Peyer's patch (tissue), 4 donors: ENCODE measurements around the gene SRP72.

Source experiments
- POLR2A ChIP-seq, 2 donors: fragments of 450-650 bp; IDR thresholded peaks; one replicate each; pipeline ENCODE4 v1.5.1; 2017; ENCODE audit warnings: antibody characterized with exemption in 2 of 2, mild to moderate bottlenecking in 2 of 2, moderate library complexity in 2 of 2
- TF ChIP-seq, protein P1 (sequence below), 6 experiments: fragments of 450-650 bp in 4 of 6; fragments of 200-600 bp in 2 of 6; sonication (generic) in 1 of 6; IDR thresholded peaks; one replicate each; pipeline ENCODE4 v1.5.1; 2017 to 2019; ENCODE audit warnings: antibody characterized with exemption in 6 of 6, mild to moderate bottlenecking in 3 of 6, moderate library complexity in 1 of 6

- TF ChIP-seq, protein P1, sequence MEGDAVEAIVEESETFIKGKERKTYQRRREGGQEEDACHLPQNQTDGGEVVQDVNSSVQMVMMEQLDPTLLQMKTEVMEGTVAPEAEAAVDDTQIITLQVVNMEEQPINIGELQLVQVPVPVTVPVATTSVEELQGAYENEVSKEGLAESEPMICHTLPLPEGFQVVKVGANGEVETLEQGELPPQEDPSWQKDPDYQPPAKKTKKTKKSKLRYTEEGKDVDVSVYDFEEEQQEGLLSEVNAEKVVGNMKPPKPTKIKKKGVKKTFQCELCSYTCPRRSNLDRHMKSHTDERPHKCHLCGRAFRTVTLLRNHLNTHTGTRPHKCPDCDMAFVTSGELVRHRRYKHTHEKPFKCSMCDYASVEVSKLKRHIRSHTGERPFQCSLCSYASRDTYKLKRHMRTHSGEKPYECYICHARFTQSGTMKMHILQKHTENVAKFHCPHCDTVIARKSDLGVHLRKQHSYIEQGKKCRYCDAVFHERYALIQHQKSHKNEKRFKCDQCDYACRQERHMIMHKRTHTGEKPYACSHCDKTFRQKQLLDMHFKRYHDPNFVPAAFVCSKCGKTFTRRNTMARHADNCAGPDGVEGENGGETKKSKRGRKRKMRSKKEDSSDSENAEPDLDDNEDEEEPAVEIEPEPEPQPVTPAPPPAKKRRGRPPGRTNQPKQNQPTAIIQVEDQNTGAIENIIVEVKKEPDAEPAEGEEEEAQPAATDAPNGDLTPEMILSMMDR (IDR thresholded peaks at IDR 0.05): no peak
- no peak for TF ChIP-seq POLR2A (IDR thresholded peaks at IDR 0.05)
These were observed 2.8 kb upstream of the SRP72 start for GRCh38 chr4:56464581-56464980.
